ENCODE results near the gene CUL3.

CUL3 gene

GRCh38 chr2:224574423-224575084, 10.6 kb downstream of the CUL3 start:
- ChIA-PET CTCF (interaction anchor here (1.4 to 2.1 kb wide), 4 partner anchors 9 to 53 kb away, joined by 4 to 7 read pairs (median 6); no protein-coding TSS in a partner anchor), POLR2A (no interaction called here)
- no peak for DNase-seq (ENCODE audit: extremely low spot score)
- TF ChIP-seq, protein P1, sequence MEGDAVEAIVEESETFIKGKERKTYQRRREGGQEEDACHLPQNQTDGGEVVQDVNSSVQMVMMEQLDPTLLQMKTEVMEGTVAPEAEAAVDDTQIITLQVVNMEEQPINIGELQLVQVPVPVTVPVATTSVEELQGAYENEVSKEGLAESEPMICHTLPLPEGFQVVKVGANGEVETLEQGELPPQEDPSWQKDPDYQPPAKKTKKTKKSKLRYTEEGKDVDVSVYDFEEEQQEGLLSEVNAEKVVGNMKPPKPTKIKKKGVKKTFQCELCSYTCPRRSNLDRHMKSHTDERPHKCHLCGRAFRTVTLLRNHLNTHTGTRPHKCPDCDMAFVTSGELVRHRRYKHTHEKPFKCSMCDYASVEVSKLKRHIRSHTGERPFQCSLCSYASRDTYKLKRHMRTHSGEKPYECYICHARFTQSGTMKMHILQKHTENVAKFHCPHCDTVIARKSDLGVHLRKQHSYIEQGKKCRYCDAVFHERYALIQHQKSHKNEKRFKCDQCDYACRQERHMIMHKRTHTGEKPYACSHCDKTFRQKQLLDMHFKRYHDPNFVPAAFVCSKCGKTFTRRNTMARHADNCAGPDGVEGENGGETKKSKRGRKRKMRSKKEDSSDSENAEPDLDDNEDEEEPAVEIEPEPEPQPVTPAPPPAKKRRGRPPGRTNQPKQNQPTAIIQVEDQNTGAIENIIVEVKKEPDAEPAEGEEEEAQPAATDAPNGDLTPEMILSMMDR (IDR thresholded peaks at IDR 0.05; ENCODE audit: control extremely low read depth, extremely low read depth, low read depth, missing control alignments) = no peak

DNA sequence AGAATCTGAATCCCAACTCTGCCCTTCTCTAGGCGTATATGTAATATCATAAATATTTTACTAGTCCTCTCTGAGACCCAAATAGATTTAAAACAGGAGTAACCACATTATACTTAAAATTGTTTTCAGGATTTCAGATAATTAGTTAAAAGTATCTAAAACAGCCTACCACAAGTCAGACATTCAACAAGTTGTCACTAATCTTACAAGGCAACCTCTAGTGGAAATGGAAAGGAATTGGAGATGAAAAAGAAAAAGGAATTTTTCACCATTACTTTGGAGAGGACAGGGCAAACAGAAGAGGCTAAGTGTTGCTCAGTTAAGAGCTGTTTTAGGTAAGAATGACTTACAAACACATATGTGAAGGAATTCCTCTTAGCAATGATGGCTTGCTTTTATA, 11.4 kb downstream of the CUL3 start:
- POLR2A ChIA-PET = no interaction called here
- TF ChIP-seq, protein P1 (IDR thresholded peaks at IDR 0.05; ENCODE audit: control extremely low read depth, extremely low read depth, low read depth, missing control alignments) = no peak
- DNase-seq (ENCODE audit: extremely low spot score) = no peak
- CTCF ChIA-PET = interaction anchor here (0.6 kb wide), 1 partner anchor 9 kb away, joined by 3 read pairs; no protein-coding TSS in a partner anchor

- TF ChIP-seq, protein P1 (IDR thresholded peaks at IDR 0.05; ENCODE audit: control extremely low read depth, extremely low read depth, low read depth, missing control alignments) = no peak
- DNase-seq (ENCODE audit: extremely low spot score) = no peak
- CTCF ChIA-PET = interaction anchor here (0.8 to 4.2 kb wide), 3 partner anchors 9 to 54 kb away, joined by 3 to 23 read pairs (median 3); no protein-coding TSS in a partner anchor
- POLR2A ChIA-PET = interaction anchor here (1.3 kb wide), 1 partner anchor 12 kb away, joined by 3 read pairs; no protein-coding TSS in a partner anchor
These were observed 12.8 kb downstream of the CUL3 start for GRCh38 chr2:224572338-224572737.

GRCh38 chr2:224570328-224570993, 14.7 kb downstream of the CUL3 start:
- ChIA-PET CTCF (interaction anchor here (1.0 to 4.2 kb wide), 3 partner anchors 9 to 25 kb away, joined by 3 to 23 read pairs (median 4); no protein-coding TSS in a partner anchor), POLR2A (no interaction called here)
- TF ChIP-seq, protein P1 (IDR thresholded peaks at IDR 0.05; ENCODE audit: control extremely low read depth, extremely low read depth, low read depth, missing control alignments) = no peak
- DNase-seq (ENCODE audit: extremely low spot score) = no peak

DNA sequence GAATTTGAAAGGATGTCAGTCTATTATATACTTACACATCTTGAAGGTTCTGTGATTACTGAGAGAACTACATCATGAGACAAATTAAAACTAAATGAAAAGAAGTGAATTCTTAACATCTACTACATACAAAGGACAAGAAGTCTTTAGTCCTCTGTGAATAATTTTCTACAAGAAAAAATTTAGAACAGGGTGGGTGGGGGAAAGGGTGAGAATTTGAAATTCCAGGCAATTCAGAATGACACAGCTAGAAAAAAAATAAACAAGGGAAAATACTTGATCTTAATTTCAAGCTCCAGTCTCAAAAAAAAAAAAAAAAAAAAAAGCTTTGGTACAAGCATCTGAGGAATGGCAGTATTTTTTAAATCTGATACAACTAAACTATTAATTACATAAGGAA, 15.5 kb downstream of the CUL3 start:
- TF ChIP-seq, protein P1 (IDR thresholded peaks at IDR 0.05; ENCODE audit: control extremely low read depth, extremely low read depth, low read depth, missing control alignments) = no peak
- POLR2A ChIA-PET = no interaction called here
- CTCF ChIA-PET = interaction anchor here (1.6 to 4.2 kb wide), 2 partner anchors 8 to 10 kb away, joined by 4 to 23 read pairs; no protein-coding TSS in a partner anchor
- no peak for DNase-seq (ENCODE audit: extremely low spot score)

- TF ChIP-seq, protein P1 (IDR thresholded peaks at IDR 0.05; ENCODE audit: control extremely low read depth, extremely low read depth, low read depth, missing control alignments) = no peak
- DNase-seq (ENCODE audit: extremely low spot score) = no peak
- POLR2A ChIA-PET = no interaction called here
These were observed 19.6 kb downstream of the CUL3 start for GRCh38 chr2:224565452-224566035.

More at GRCh38 chr2:224565452-224566035, 19.6 kb downstream of the CUL3 start:
- CTCF ChIA-PET = interaction anchor here (1.2 kb wide), 1 partner anchor 10 kb away, joined by 5 read pairs; no protein-coding TSS in a partner anchor
